Neutrophil (primary cell): Measurements from ENCODE around the gene RBBP9.

Source experiments
- H3K27ac ChIP-seq: fragments of 200-600 bp; sonication (generic); 2 replicates; pipeline ENCODE4 v1.5.1; 2016; ENCODE audit warnings: mild to moderate bottlenecking, moderate library complexity
- H3K27me3 ChIP-seq: fragments of 200-600 bp; sonication (generic); 2 replicates; pipeline ENCODE4 v1.6.0; 2016; ENCODE audit warnings: mild to moderate bottlenecking
- H3K36me3 ChIP-seq: fragments of 200-600 bp; sonication (generic); 2 replicates; pipeline ENCODE4 v1.5.1; 2017
- H3K4me1 ChIP-seq, 2 experiments: fragments of 200-600 bp in 1 of 2; sonication (generic) in 1 of 2; 1 replicate in 1 of 2; 2 replicates in 1 of 2; pipeline versions ENCODE4 v1.5.1 to v1.6.1; 2013 to 2016; ENCODE audit warnings: low read depth in 1 of 2, low read length in 1 of 2, mild to moderate bottlenecking in 1 of 2, moderate library complexity in 1 of 2; ENCODE audit not compliant: control insufficient read depth in 1 of 2, insufficient read depth in 1 of 2
- H3K4me3 ChIP-seq, 2 experiments: fragments of 200-600 bp in 1 of 2; sonication (generic) in 1 of 2; 1 replicate in 1 of 2; 2 replicates in 1 of 2; pipeline ENCODE4 v1.5.1; 2013 to 2016; ENCODE audit warnings: low read depth in 1 of 2, low read length in 1 of 2, mild to moderate bottlenecking in 1 of 2, moderate library complexity in 1 of 2
- H3K9me3 ChIP-seq: fragments of 200-600 bp; sonication (generic); 2 replicates; pipeline ENCODE4 v1.5.1; 2016
- CTCF ChIP-seq: fragments of 200-600 bp; sonication (generic); IDR thresholded peaks from 2 replicates; pipeline ENCODE4 v1.5.1; 2016; ENCODE audit warnings: antibody characterized with exemption

The RBBP9 gene

GRCh38 chr20:18496740-18497592 lies at the start of gene RBBP9:
Gene RBBP9 (minus strand): TSS chr20:18497225. CDS start chr20:18497167, 58 bp downstream.
- Histone ChIP-seq H3K4me3 (peak within 1 kb of the TSS; percentile 70 to 84), H3K9me3 (no peaks in the 10 kb centered on the region), H3K27me3 (no peaks in the 10 kb centered on the region), H3K27ac (peak within 1 kb of the TSS; percentile 58), H3K4me1 (peaks cover 43 to 52% of the 10 kb centered on the region in 2 experiments), H3K36me3 (no peaks in the 10 kb centered on the region)
- TF ChIP-seq CTCF: no peak

GRCh38 chr20:18545566-18545965 lies 48.5 kb upstream of the RBBP9 start:
- H3K4me1 ChIP-seq: no peaks in the 10 kb centered on the region
- no peaks in the 10 kb centered on the region for H3K27me3 ChIP-seq
- H3K4me3 ChIP-seq: no peak overlapping the region
- TF ChIP-seq CTCF: no peak
- peaks cover 94% of the 10 kb centered on the region for H3K36me3 ChIP-seq
- H3K27ac ChIP-seq: no peak overlapping the region
- H3K9me3 ChIP-seq: no peaks in the 10 kb centered on the region

GRCh38 chr20:18543932-18544331 lies 46.9 kb upstream of the RBBP9 start:
- TF ChIP-seq CTCF: no peak
- Histone ChIP-seq H3K27ac (no peak overlapping the region), H3K4me1 (no peaks in the 10 kb centered on the region), H3K27me3 (no peaks in the 10 kb centered on the region), H3K4me3 (no peak overlapping the region), H3K36me3 (peaks cover 94% of the 10 kb centered on the region), H3K9me3 (no peaks in the 10 kb centered on the region)

- Histone ChIP-seq H3K4me1 (no peaks in the 10 kb centered on the region), H3K9me3 (no peaks in the 10 kb centered on the region), H3K36me3 (peaks cover 92% of the 10 kb centered on the region), H3K27ac (no peak overlapping the region), H3K4me3 (no peak overlapping the region), H3K27me3 (no peaks in the 10 kb centered on the region)
- TF ChIP-seq CTCF: no peak
Measured at GRCh38 chr20:18543216-18543615, 46.2 kb upstream of the RBBP9 start.

- H3K4me3 ChIP-seq: no peak overlapping the region
- H3K27ac ChIP-seq: no peak overlapping the region
- no peaks in the 10 kb centered on the region for H3K9me3 ChIP-seq
- TF ChIP-seq CTCF: no peak
- peaks cover 79% of the 10 kb centered on the region for H3K36me3 ChIP-seq
- H3K4me1 ChIP-seq: no peaks in the 10 kb centered on the region
- no peaks in the 10 kb centered on the region for H3K27me3 ChIP-seq
Measured at GRCh38 chr20:18541741-18542140, 44.7 kb upstream of the RBBP9 start.
